GM12892 (cell line): ENCODE results near the gene IL36A.

ENCODE experiments used
- POLR2AphosphoS5 ChIP-seq: IDR thresholded peaks from 2 replicates; pipeline ENCODE4 v1.6.1; 2011; ENCODE audit warnings: low read depth, low read length, control low read depth
- TAF1 ChIP-seq: IDR thresholded peaks from 2 replicates; pipeline ENCODE4 v1.6.1; 2011; ENCODE audit warnings: low read depth, mild to moderate bottlenecking, control low read depth, low read length, borderline replicate concordance

DNA sequence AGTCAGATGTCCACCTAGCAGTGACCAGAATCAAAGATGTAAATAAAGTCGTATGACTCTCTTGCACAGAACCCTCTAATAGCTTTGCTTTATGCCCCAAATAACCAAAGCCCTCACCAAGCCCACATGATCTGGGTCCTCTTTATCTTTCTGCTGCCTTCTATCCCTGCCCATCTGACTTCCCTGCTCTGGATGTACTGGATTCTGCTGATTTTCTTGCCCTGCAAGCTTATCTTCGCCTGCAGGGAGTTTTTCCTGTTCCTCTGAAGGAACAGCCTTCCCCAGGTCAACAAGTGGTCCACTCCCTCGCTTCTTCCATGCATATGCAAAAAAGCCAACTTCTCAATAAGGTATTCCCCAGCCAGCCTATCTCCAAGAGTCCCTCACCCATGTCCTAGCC, 28.8 kb downstream of the IL36A start:
- no peak for TF ChIP-seq TAF1
- no peak for TF ChIP-seq POLR2AphosphoS5
